PC-3 (cell line): ENCODE measurements around the gene LACC1.

Experiments used
- CTCF ChIP-seq: fragments of 300-600 bp; sonication (generic); conservative IDR thresholded peaks from 2 replicates; pipeline ENCODE4 v1.5.1; 2017; ENCODE audit warnings: antibody characterized with exemption, low read depth, mild to moderate bottlenecking, low read length
- EZH2 ChIP-seq: fragments of 300-600 bp; sonication (generic); IDR thresholded peaks from one replicate; pipeline ENCODE4 v1.6.1; 2017; ENCODE audit warnings: antibody characterized with exemption, mild to moderate bottlenecking, low read length; ENCODE audit not compliant: unreplicated experiment
- EZH2phosphoT487 ChIP-seq: fragments of 300-600 bp; sonication (generic); IDR thresholded peaks from 2 replicates; pipeline ENCODE4 v1.6.1; 2018; ENCODE audit warnings: mild to moderate bottlenecking, antibody characterized with exemption, low read length, borderline replicate concordance

GRCh38 chr13:43937839-43938238 lies 58.1 kb downstream of the LACC1 start:
- TF ChIP-seq CTCF (no peak), EZH2 (no peak), EZH2phosphoT487 (no peak)
